T1000 (cell line): ENCODE measurements around the gene SAA4.
"Not testable (repeated sequence)": the region's sequence is repeated elsewhere in the genome, so short reads cannot be mapped to it uniquely, and the experiment has no call there.

Source experiments
- DNase-seq: peaks from one replicate; lab custom pipeline; 2025; ENCODE audit warnings: mixed read lengths; lab: John Stamatoyannopoulos, UW

Gene SAA4

GRCh38 chr11:18246379-18247190 lies 10.0 kb upstream of the SAA4 start:
- not testable (repeated sequence) for DNase-seq

GRCh38 chr11:18245396-18245795 lies 8.8 kb upstream of the SAA4 start:
- DNase-seq = no peak

GRCh38 chr11:18243783-18244362 lies 7.3 kb upstream of the SAA4 start:
- DNase-seq = no peak

GRCh38 chr11:18239655-18240054 lies 3.1 kb upstream of the SAA4 start:
- no peak for DNase-seq

- DNase-seq = no peak
Measured at GRCh38 chr11:18235394-18236334, 938 bp downstream of the SAA4 start.

- DNase-seq = no peak
Measured at GRCh38 chr11:18233912-18234311, 2.7 kb downstream of the SAA4 start.

GRCh38 chr11:18230859-18231258 lies 5.7 kb downstream of the SAA4 start:
- no peak for DNase-seq

- no peak for DNase-seq
Measured at GRCh38 chr11:18229501-18229900, 7.1 kb downstream of the SAA4 start.

- DNase-seq = no peak
Measured at GRCh38 chr11:18225913-18226312, 10.7 kb downstream of the SAA4 start.

- DNase-seq = no peak
Measured at GRCh38 chr11:18223591-18224387, 12.8 kb downstream of the SAA4 start.

GRCh38 chr11:18222814-18223421 lies 13.7 kb downstream of the SAA4 start:
- no peak for DNase-seq

GRCh38 chr11:18221274-18221876 lies 15.2 kb downstream of the SAA4 start:
- no peak for DNase-seq

GRCh38 chr11:18209058-18209457 lies 27.5 kb downstream of the SAA4 start:
- DNase-seq = no peak

- DNase-seq = no peak
Measured at GRCh38 chr11:18204771-18205170, 31.8 kb downstream of the SAA4 start.

GRCh38 chr11:18204220-18204619 lies 32.4 kb downstream of the SAA4 start:
- DNase-seq = no peak

- DNase-seq = no peak
Measured at GRCh38 chr11:18203723-18204122, 32.9 kb downstream of the SAA4 start.

- not testable (repeated sequence) for DNase-seq
Measured at GRCh38 chr11:18197738-18198137, 38.9 kb downstream of the SAA4 start.

GRCh38 chr11:18196532-18196931 lies 40.1 kb downstream of the SAA4 start:
- no peak for DNase-seq

- DNase-seq = no peak
Measured at GRCh38 chr11:18193010-18193409, 43.6 kb downstream of the SAA4 start.

GRCh38 chr11:18191376-18191775 lies 45.2 kb downstream of the SAA4 start:
- no peak for DNase-seq
